A673 (cell line): Measurements from ENCODE around the gene ANKS1B. TPM values are rescaled to one million over a fixed set of nuclear protein-coding genes. Genes with fewer than 3 reads are reported as not detected.

ENCODE experiments used
- BruUV-seq: library from RNA; stranded (reverse); fragments of 400-500 nt; replicated peaks from 2 replicates; lab custom pipeline; 2021; lab: Mats Ljungman, UMichigan
- CTCF ChIA-PET: fragments of 300-600 bp; sonication (Branson Sonifier 250); formaldehyde crosslinking; loops from one replicate; lab custom pipeline; 2022; ENCODE audit warnings: antibody characterized with exemption; lab: Charles Lee
- POLR2A ChIA-PET: fragments of 300-600 bp; sonication (Branson Sonifier 250); formaldehyde crosslinking; loops from one replicate; lab custom pipeline; 2022; ENCODE audit warnings: antibody characterized with exemption; ENCODE audit not compliant: low non-redundant PET; lab: Charles Lee
- DNase-seq: peaks from one replicate; pipeline ENCODE4 v3.0.0-alpha.2; 2015; ENCODE audit warnings: low spot score
- H3K27ac ChIP-seq: fragments of 200-600 bp; sonication (generic); 2 replicates; pipeline ENCODE4 v1.5.1; 2016; ENCODE audit warnings: mixed run types, low read depth, mild to moderate bottlenecking, mixed read lengths, antibody characterized with exemption, low read length; ENCODE audit not compliant: poor library complexity, severe bottlenecking
- H3K27me3 ChIP-seq: fragments of 200-600 bp; sonication (generic); replicated peaks from 2 replicates; pipeline ENCODE4 v1.6.1; 2017; ENCODE audit warnings: mixed run types, low read depth, mild to moderate bottlenecking, mixed read lengths, antibody characterized with exemption, low read length; ENCODE audit not compliant: insufficient read depth, poor library complexity
- H3K36me3 ChIP-seq: fragments of 200-600 bp; sonication (generic); 2 replicates; pipeline ENCODE4 v1.6.1; 2016; ENCODE audit warnings: mixed run types, mild to moderate bottlenecking, mixed read lengths, antibody characterized with exemption, low read length; ENCODE audit not compliant: insufficient read depth, poor library complexity, severe bottlenecking
- H3K4me1 ChIP-seq: fragments of 200-600 bp; sonication (generic); 2 replicates; pipeline ENCODE4 v1.6.1; 2017; ENCODE audit warnings: mixed run types, mild to moderate bottlenecking, mixed read lengths, antibody characterized with exemption, low read length; ENCODE audit not compliant: insufficient read depth, poor library complexity, severe bottlenecking
- H3K4me3 ChIP-seq: fragments of 200-600 bp; sonication (generic); 2 replicates; pipeline ENCODE4 v1.5.1; 2016; ENCODE audit warnings: low read depth, mixed run types, mild to moderate bottlenecking, mixed read lengths, low read length; ENCODE audit not compliant: poor library complexity, severe bottlenecking
- H3K9me3 ChIP-seq: fragments of 200-600 bp; sonication (generic); 2 replicates; pipeline ENCODE4 v1.6.1; 2016; ENCODE audit warnings: mixed run types, low read depth, mild to moderate bottlenecking, mixed read lengths, antibody characterized with exemption, low read length; ENCODE audit not compliant: poor library complexity, severe bottlenecking
- CTCF ChIP-seq: fragments of 300-800, 200-600 bp; sonication (generic); conservative IDR thresholded peaks from 2 replicates; pipeline ENCODE4 v1.5.1; 2017; ENCODE audit warnings: low read depth, mild to moderate bottlenecking, antibody characterized with exemption, low read length, moderate library complexity, mixed read lengths
- EZH2 ChIP-seq: fragments of 200-600 bp; sonication (generic); IDR thresholded peaks from 2 replicates; pipeline ENCODE4 v1.6.1; 2017; ENCODE audit warnings: borderline replicate concordance, low read depth, mild to moderate bottlenecking, mixed read lengths, antibody characterized with exemption, low read length; ENCODE audit not compliant: poor library complexity, severe bottlenecking
- intact Hi-C: fragments of 100-400 bp; cut with micrococcal nuclease; formaldehyde crosslinking; loops from one replicate; pipeline ENCODE4 v1.10.0; 2022; ENCODE audit not compliant: unreplicated experiment
- total RNA-seq: library from RNA; stranded (reverse); gene quantifications from 2 replicates; pipeline ENCODE4 v1.2.3, GENCODE V29; 2021

The ANKS1B gene
- total RNA-seq, 1 experiment from 2014 or later, result 0.99 TPM

GRCh38 chr12:99870085-99870484, 114.7 kb downstream of the ANKS1B start:
- no peaks in the 10 kb centered on the region for H3K4me1 ChIP-seq
- BruUV-seq, result no TSS peak
- no peaks in the 10 kb centered on the region for H3K9me3 ChIP-seq
- no peaks in the 10 kb centered on the region for H3K27me3 ChIP-seq
- no peak overlapping the region for H3K27ac ChIP-seq
- H3K36me3 ChIP-seq, result no peaks in the 10 kb centered on the region
- intact Hi-C loops, result no loop called here
- TF ChIP-seq CTCF, result no peak
- no peak for TF ChIP-seq EZH2
- POLR2A ChIA-PET, result no interaction called here
- DNase-seq, result no peak
- H3K4me3 ChIP-seq, result no peak overlapping the region
- CTCF ChIA-PET, result no interaction called here

- intact Hi-C loops, result no loop called here
- TF ChIP-seq CTCF (no peak), EZH2 (no peak)
- Histone ChIP-seq H3K36me3 (no peaks in the 10 kb centered on the region), H3K27me3 (no peaks in the 10 kb centered on the region), H3K27ac (no peak overlapping the region), H3K4me1 (peaks cover 6% of the 10 kb centered on the region), H3K9me3 (no peaks in the 10 kb centered on the region), H3K4me3 (no peak overlapping the region)
- CTCF ChIA-PET, result no interaction called here
- no TSS peak for BruUV-seq
- POLR2A ChIA-PET, result no interaction called here
- DNase-seq, result no peak
These were observed 123.0 kb downstream of the ANKS1B start for GRCh38 chr12:99861731-99862130.

GRCh38 chr12:99859126-99859525, 125.6 kb downstream of the ANKS1B start:
- intact Hi-C loops, result no loop called here
- CTCF ChIA-PET, result no interaction called here
- BruUV-seq, result no TSS peak

GRCh38 chr12:99852666-99853065, 132.1 kb downstream of the ANKS1B start:
- no TSS peak for BruUV-seq

More at GRCh38 chr12:99859126-99859525, 125.6 kb downstream of the ANKS1B start:
- Histone ChIP-seq H3K27ac (no peak overlapping the region), H3K4me1 (peaks cover 6% of the 10 kb centered on the region), H3K36me3 (no peaks in the 10 kb centered on the region), H3K27me3 (no peaks in the 10 kb centered on the region), H3K9me3 (no peaks in the 10 kb centered on the region), H3K4me3 (no peak overlapping the region)
- no peak for DNase-seq
- TF ChIP-seq EZH2, result no peak
- POLR2A ChIA-PET, result no interaction called here

More at GRCh38 chr12:99852666-99853065, 132.1 kb downstream of the ANKS1B start:
- peak; percentile 1 for DNase-seq
- Histone ChIP-seq H3K4me3 (no peak overlapping the region), H3K27ac (no peak overlapping the region), H3K9me3 (no peaks in the 10 kb centered on the region), H3K27me3 (no peaks in the 10 kb centered on the region), H3K4me1 (no peaks in the 10 kb centered on the region), H3K36me3 (no peaks in the 10 kb centered on the region)
- TF ChIP-seq CTCF (no peak), EZH2 (no peak)
- CTCF ChIA-PET, result no interaction called here
- POLR2A ChIA-PET, result no interaction called here
- intact Hi-C loops, result no loop called here
